ENCODE measurements around the gene MBOAT2. TPM values are rescaled to one million over a fixed set of nuclear protein-coding genes. Genes with fewer than 3 reads are reported as not detected.

MBOAT2 gene
- total RNA-seq, 1 experiment from 2014 or later = 16.4 TPM

DNA sequence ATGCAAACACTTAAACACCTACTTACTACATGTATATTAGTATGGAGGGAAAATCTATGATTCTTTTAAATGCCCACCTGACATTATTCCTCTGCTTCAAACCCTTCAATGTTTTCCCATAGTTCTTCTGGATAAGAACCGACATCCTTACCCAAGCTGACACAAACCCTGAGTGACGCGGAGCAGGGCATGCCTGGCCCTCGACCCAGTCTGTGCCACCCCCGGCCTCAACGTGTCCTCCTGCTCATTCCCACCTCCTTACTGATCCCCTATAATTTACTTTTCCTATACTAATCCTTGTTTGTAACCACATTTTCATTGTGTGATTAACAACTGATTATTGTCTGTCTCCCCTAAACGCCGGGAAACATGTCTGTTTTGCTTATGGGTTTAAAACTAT, 183.5 kb downstream of the MBOAT2 start:
- no peak for DNase-seq
- no peak overlapping the region for H3K4me3 ChIP-seq (ENCODE audit: insufficient read depth, low read depth, low read length)
- H3K36me3 ChIP-seq (replicated peaks; ENCODE audit: control insufficient read depth, insufficient read depth, low read length) = no peaks in the 10 kb centered on the region
- no peaks in the 10 kb centered on the region for H3K27me3 ChIP-seq (ENCODE audit: control insufficient read depth, insufficient read depth, low read length)

DNA sequence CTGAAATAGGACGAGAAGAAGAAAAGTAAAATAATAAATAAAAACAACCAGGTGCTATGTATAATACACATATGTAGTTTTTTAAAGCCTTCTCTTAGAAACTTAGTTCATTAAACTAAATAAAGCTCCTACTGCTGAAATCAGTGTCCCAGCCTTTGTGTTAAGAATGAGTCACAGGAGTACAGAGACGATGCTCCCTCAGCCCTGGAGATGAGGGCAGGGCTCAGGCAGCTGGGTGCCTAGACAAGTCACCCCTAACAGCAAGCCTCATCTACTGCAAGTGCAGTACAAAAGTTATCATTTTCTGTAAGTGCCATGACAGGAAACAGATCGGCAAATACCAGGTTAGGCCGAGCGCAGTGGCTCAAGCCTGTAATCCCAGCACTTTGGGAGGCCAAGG, 184.3 kb downstream of the MBOAT2 start:
- no peak for DNase-seq
- Histone ChIP-seq H3K27me3 (ENCODE audit: control insufficient read depth, insufficient read depth, low read length) (no peaks in the 10 kb centered on the region), H3K4me3 (ENCODE audit: insufficient read depth, low read depth, low read length) (no peak overlapping the region), H3K36me3 (replicated peaks; ENCODE audit: control insufficient read depth, insufficient read depth, low read length) (no peaks in the 10 kb centered on the region)

DNA sequence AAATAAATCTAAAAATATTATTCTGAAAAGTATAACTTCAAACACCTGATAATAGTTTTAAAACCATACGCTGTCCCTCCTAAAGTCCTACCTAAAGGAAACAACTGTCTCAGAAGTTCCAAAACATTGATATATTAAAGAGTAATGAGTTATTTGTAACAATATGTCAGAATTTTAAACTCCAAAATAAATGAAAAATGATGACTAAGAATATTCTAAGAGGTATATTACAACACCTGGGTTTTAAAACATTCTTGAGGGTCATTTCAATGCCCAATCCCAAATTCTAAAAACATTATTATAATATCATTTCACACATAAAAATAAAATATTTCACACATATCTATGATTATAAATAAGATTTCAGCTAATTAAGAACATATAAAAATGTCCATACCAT, 186.3 kb downstream of the MBOAT2 start:
- Histone ChIP-seq H3K4me3 (ENCODE audit: insufficient read depth, low read depth, low read length) (no peak overlapping the region), H3K36me3 (replicated peaks; ENCODE audit: control insufficient read depth, insufficient read depth, low read length) (no peaks in the 10 kb centered on the region), H3K27me3 (ENCODE audit: control insufficient read depth, insufficient read depth, low read length) (no peaks in the 10 kb centered on the region)
- DNase-seq = no peak

DNA sequence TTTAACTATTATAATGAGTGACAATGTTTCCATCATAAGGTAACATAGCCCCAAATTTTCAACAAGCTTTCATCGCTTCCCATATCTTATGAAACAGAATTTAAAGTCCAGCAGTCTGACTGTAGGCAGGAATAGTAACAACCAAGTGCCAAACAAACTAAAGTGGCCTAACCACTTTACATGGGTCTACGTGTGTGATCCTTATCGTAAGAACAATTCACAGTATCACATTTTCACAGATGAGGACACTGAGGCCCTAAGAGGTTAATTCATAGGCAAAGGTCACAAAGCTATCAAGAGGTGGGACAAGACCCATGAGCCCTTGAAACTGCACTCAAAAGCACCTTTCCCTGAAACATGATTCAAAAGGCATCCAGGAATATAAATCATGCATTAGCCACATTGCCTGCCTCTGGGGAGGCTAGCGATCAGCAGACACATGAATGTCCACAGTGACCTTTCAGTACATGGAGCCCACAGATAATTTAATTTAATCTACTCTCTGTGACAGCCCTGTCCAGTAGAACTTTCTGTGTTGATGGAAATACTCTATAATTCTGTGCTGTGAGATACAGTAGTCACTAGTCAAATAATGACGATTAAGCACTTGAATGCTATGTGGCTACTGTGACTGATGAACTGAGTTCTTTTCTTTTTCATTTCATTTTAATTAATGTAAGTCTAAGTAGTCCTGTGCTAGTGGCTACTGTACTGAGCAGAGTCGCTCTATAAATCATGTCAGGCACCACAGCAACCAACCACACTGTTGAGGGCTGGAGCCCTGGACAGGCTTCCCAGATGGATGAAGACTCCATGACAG, 196.4 kb downstream of the MBOAT2 start:
- Histone ChIP-seq H3K4me3 (ENCODE audit: insufficient read depth, low read depth, low read length) (no peak overlapping the region), H3K36me3 (replicated peaks; ENCODE audit: control insufficient read depth, insufficient read depth, low read length) (no peaks in the 10 kb centered on the region), H3K27me3 (ENCODE audit: control insufficient read depth, insufficient read depth, low read length) (no peaks in the 10 kb centered on the region)
- no peak for DNase-seq

DNA sequence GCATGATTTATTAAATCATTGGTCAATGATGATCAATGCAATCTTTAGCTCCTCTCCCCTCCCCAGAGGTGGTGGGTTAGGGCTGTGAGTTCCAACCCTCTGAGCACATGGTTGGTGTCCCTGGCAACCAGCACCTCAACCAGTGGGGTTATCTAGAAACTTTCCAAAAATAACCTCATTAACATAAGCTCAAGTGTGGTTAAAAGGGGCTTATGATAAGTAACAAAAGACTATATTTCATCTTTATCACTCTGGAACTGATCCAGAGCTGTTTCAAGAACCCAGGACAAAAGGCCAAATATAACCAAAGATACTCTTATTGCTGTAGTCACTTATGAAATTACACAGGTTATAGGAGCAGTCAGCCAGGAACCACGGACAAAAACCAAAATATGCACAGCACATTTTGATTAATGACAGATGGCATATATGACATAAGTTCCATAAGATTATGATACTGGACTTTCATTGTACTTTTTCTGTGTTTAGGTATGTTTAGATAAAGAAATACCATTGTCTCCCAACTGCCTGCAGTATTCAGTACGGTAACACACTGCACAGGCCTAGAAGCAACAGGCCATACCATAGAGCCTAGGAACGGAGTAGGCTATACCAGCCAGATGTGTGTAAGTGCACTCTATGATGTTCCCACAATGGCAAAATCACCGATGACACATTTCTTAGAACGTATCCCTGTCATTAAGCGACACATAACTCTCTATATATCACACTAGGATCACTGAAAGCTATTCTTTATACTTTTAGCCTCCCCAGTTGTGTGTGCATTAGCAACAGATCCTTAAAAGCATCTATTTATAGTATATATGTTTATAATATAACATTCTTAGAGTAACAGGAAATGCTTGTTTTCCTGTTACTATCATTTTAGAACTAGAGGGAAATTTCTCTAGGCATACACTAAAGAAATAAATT, 197.9 kb downstream of the MBOAT2 start:
- Histone ChIP-seq H3K36me3 (replicated peaks; ENCODE audit: control insufficient read depth, insufficient read depth, low read length) (no peaks in the 10 kb centered on the region), H3K27me3 (ENCODE audit: control insufficient read depth, insufficient read depth, low read length) (no peaks in the 10 kb centered on the region), H3K4me3 (ENCODE audit: insufficient read depth, low read depth, low read length) (no peak overlapping the region)
- DNase-seq = no peak

DNA sequence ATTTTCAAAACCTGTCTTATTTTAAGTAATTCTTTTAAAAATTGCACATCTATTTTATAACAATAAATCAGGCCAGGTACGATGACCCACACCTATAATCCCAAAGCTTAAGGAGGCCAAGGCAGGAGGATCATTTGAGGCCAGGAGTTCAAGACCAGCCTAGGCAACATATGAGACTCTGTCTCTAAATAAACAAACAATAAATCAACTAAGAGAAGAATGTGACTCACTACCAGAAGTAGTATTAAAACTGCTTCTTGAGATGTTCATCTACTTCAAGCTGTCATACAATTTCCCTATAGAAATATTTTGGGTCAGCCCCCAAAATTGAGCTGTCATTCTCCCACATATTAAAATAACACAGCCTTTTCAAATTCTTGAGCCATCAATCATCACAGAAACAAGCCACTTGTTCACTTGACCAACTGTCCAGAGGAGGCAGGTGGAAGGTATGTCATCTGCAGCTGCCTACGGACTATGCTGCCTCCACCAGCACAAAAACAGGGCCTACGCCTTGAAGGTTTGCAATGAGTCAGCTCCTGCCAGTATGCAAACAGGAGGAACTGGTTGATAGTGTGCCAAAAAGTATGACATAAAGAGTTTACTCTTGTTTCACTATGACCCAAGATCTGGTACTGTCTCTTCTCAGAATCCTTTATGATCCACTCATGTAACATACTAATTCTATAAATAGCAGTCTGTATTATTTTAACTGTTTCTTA, 199.7 kb downstream of the MBOAT2 start:
- Histone ChIP-seq H3K36me3 (replicated peaks; ENCODE audit: control insufficient read depth, insufficient read depth, low read length) (no peaks in the 10 kb centered on the region), H3K4me3 (ENCODE audit: insufficient read depth, low read depth, low read length) (no peak overlapping the region), H3K27me3 (ENCODE audit: control insufficient read depth, insufficient read depth, low read length) (no peaks in the 10 kb centered on the region)
- DNase-seq = no peak

DNA sequence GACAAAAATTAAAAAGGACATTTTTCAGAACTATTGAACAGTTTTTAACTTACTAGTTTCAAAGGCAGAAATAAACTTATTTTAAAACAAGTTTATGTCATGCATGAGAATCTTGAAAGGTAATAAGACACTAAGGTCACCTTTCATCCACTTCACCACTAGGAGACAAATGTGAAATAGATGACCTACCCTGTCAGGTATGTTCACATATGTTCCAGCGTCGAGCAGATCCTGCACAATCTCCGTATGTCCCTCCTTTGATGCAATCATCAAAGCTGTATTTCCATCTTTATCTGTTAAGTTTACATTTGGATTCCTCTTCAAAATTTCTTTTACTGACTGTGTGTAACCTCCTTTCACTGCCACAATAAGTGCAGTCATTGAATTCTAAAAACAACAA, 200.7 kb downstream of the MBOAT2 start:
- H3K27me3 ChIP-seq (ENCODE audit: control insufficient read depth, insufficient read depth, low read length) = no peaks in the 10 kb centered on the region

More for the DNA sequence above, 200.7 kb downstream of the MBOAT2 start:
- Histone ChIP-seq H3K36me3 (replicated peaks; ENCODE audit: control insufficient read depth, insufficient read depth, low read length) (no peaks in the 10 kb centered on the region; the same call in 1 of the 2 replicates), H3K4me3 (ENCODE audit: insufficient read depth, low read depth, low read length) (no peak overlapping the region)
- no peak for DNase-seq

Other genes with a start within 250 kb of the MBOAT2 start
- gene KIDINS220, start 166.1 kb downstream of the MBOAT2 start, total RNA-seq (2014; rRNA removed; shearing (Covaris generic)) = 20.9 and 28.4 TPM in 2 replicates
- 5.2 TPM in 2 replicates for gene ASAP2, start 203.1 kb upstream of the MBOAT2 start, total RNA-seq (2014; rRNA removed; shearing (Covaris generic))